A549 treated with dexamethasone at 1 μM for 4 hours (cell line): Measurements from ENCODE around the gene SMARCA1. TPM values are rescaled to one million over a fixed set of nuclear protein-coding genes. Genes with fewer than 3 reads are reported as not detected.

Experiments
- total RNA-seq: library from RNA; stranded (reverse); fragments of 200-300 nt; extraction: Qiagen RNA extraction; gene quantifications from 5 replicates; pipeline ENCODE4 v1.2.3, GENCODE V29; 2022

Gene SMARCA1, protein sequence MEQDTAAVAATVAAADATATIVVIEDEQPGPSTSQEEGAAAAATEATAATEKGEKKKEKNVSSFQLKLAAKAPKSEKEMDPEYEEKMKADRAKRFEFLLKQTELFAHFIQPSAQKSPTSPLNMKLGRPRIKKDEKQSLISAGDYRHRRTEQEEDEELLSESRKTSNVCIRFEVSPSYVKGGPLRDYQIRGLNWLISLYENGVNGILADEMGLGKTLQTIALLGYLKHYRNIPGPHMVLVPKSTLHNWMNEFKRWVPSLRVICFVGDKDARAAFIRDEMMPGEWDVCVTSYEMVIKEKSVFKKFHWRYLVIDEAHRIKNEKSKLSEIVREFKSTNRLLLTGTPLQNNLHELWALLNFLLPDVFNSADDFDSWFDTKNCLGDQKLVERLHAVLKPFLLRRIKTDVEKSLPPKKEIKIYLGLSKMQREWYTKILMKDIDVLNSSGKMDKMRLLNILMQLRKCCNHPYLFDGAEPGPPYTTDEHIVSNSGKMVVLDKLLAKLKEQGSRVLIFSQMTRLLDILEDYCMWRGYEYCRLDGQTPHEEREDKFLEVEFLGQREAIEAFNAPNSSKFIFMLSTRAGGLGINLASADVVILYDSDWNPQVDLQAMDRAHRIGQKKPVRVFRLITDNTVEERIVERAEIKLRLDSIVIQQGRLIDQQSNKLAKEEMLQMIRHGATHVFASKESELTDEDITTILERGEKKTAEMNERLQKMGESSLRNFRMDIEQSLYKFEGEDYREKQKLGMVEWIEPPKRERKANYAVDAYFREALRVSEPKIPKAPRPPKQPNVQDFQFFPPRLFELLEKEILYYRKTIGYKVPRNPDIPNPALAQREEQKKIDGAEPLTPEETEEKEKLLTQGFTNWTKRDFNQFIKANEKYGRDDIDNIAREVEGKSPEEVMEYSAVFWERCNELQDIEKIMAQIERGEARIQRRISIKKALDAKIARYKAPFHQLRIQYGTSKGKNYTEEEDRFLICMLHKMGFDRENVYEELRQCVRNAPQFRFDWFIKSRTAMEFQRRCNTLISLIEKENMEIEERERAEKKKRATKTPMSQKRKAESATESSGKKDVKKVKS
- 38.0 to 57.1 TPM (median 52.4 TPM) in 5 replicates for total RNA-seq

DNA sequence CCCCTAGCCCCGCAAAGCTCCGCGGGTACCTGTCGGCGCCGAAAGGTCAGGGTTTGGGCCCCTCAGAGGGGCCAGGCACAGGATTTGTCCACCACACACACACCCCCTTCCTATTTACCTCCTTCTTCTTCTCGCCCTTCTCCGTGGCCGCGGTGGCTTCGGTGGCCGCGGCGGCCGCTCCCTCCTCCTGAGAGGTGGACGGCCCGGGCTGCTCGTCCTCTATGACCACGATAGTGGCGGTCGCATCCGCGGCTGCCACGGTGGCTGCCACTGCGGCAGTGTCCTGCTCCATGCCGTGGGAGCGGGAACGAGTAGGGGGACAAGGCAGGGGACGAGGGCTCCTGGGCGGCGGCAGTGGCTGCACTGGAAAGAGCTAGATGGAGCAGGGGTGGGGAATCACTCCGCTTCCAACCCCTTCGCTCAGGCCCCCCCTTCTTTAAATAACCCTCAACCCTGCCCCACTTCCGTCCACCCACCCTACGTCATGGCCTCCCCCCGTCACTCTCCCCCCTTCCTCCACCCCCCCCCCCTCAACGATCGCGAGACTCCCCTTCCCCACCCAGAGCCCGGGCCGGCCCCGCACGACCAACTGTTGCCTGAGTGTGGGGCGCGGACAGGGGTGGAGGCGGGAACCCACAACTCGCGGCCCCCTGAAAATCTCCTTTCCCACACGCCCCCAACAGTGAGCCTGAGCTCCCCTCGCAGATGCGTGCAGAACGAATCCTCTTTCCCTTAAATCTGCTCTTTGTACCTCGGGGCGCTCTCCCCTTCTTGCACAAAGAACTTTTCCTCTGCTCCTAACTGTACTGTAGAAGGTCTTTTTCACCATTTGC, at the start of gene SMARCA1:
Gene SMARCA1, minus strand, starts transcription at position 412 of the 833 bp plus-strand sequence. Its CDS starts 120 bp downstream, at position 292.

DNA sequence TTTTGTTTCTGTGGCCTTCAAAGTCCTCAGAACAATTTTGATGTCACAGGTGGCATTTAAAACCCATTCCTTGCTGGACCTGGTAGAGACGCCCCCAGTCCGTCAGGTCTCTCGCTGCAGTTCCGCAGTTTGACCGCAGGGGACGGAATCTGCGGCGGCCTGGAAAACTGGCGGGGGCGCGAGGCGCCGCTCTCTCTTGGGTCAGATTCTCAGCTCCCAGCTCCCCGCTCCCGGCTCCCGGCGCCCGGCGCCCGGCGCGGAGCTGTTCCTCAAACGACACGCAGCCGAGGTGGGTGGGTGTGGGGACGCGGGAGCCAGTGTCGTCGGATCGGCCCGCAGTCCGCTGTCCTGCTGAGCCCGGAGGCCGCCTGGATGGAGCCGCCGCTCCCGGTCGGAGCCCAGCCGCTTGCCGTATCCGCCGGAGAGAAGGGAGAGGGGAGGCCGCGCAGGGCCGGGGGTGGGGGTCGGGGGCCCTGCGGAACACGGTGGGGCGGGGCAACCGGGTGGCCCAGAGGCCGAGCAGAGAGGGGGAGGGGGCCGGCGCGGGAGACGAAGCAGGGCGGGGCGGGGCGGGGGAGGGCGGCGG, 16.9 kb upstream of the SMARCA1 start, which contains the start of gene OCRL:
Gene OCRL, plus strand, starts transcription at position 192 of the 586 bp plus-strand sequence. Its CDS starts 181 bp downstream, at position 373.

Other genes with a start within 250 kb of the SMARCA1 start
- gene OCRL, start 16.8 kb upstream of the SMARCA1 start, total RNA-seq = 21.1 to 27.7 TPM (median 25.8 TPM) in 5 replicates
- gene APLN, start 131.5 kb upstream of the SMARCA1 start, total RNA-seq = 0.68 to 0.90 TPM (median 0.77 TPM) in 5 replicates
- not detected in 5 replicates for gene XPNPEP2, start 215.5 kb upstream of the SMARCA1 start, total RNA-seq